ENCODE measurements around the gene STYXL1.

Gene STYXL1

GRCh38 chr7:75950111-75950681 is 97.6 kb downstream of the STYXL1 start:
- no peak for DNase-seq

- DNase-seq: no peak
Observed at GRCh38 chr7:75948179-75948578, 99.6 kb downstream of the STYXL1 start.

All from NCI-H226 (cell line).